Activated T-helper 17 cell treated with anti-CD3 and anti-CD28 coated beads, Interleukin-2, amount 50 U/mL, for 72 hours (primary cell): ENCODE data around the gene TTLL3. TPM values are rescaled to one million over a fixed set of nuclear protein-coding genes. Genes with fewer than 3 reads are reported as not detected.

Experiments
- ATAC-seq: fragments of 150-1000 bp; cut with Tn5 transposase; replicated peaks from 2 replicates; pipeline ENCODE4 v1.10.0; 2021; ENCODE audit warnings: mild to moderate bottlenecking, moderate library complexity
- H3K27ac Mint-ChIP-seq: one replicate; pipeline ENCODE4 v1.8.0; 2022; ENCODE audit warnings: mixed read lengths
- H3K27me3 Mint-ChIP-seq: one replicate; pipeline ENCODE4 v1.8.0; 2022; ENCODE audit warnings: mixed read lengths
- H3K36me3 Mint-ChIP-seq: one replicate; pipeline ENCODE4 v1.8.0; 2022; ENCODE audit warnings: low read depth, mild to moderate bottlenecking, mixed read lengths
- H3K4me1 Mint-ChIP-seq: one replicate; pipeline ENCODE4 v1.8.0; 2022; ENCODE audit warnings: mixed read lengths
- H3K4me3 Mint-ChIP-seq: one replicate; pipeline ENCODE4 v1.8.0; 2022; ENCODE audit warnings: mild to moderate bottlenecking, mixed read lengths
- H3K9me3 Mint-ChIP-seq: one replicate; pipeline ENCODE4 v1.8.0; 2022; ENCODE audit warnings: mixed read lengths
- total RNA-seq, 2 donors: library from RNA; stranded (reverse); gene quantifications; one replicate each; pipeline ENCODE4 v1.2.3, GENCODE V29; 2022

TTLL3 gene
- total RNA-seq, 2 donors from 2014 or later, result 55.9 to 123 TPM

GRCh38 chr3:9787714-9788113 is 22.3 kb upstream of the TTLL3 start:
- H3K27me3 Mint-ChIP-seq, result no peaks in the 10 kb centered on the region
- no peaks in the 10 kb centered on the region for H3K9me3 Mint-ChIP-seq
- H3K36me3 Mint-ChIP-seq, result peaks cover 97% of the 10 kb centered on the region
- peak; percentile 53 for ATAC-seq
- H3K27ac Mint-ChIP-seq, result peak overlapping the region; percentile 77
- peaks cover 32% of the 10 kb centered on the region for H3K4me1 Mint-ChIP-seq
- peak overlapping the region; percentile 62 for H3K4me3 Mint-ChIP-seq

- no peaks in the 10 kb centered on the region for H3K27me3 Mint-ChIP-seq
- H3K36me3 Mint-ChIP-seq, result peaks cover 97% of the 10 kb centered on the region
- no peak for ATAC-seq
- peaks cover 43% of the 10 kb centered on the region for H3K4me1 Mint-ChIP-seq
- no peaks in the 10 kb centered on the region for H3K9me3 Mint-ChIP-seq
- H3K4me3 Mint-ChIP-seq, result peak overlapping the region; percentile 94
- peak overlapping the region; percentile 70 for H3K27ac Mint-ChIP-seq
Measured at GRCh38 chr3:9791127-9791526, 18.9 kb upstream of the TTLL3 start.

GRCh38 chr3:9791790-9792404 is 18.2 kb upstream of the TTLL3 start:
- Mint-ChIP-seq H3K27me3 (no peaks in the 10 kb centered on the region), H3K4me1 (peaks cover 43% of the 10 kb centered on the region), H3K36me3 (peaks cover 97% of the 10 kb centered on the region), H3K27ac (peak overlapping the region; percentile 98), H3K4me3 (peak overlapping the region; percentile 94), H3K9me3 (no peaks in the 10 kb centered on the region)
- no peak for ATAC-seq

GRCh38 chr3:9792405-9793160 is 17.5 kb upstream of the TTLL3 start, which contains the start of the genes ARPC4 and TADA3:
ARPC4 (plus strand) TSS chr3:9793082; CDS start chr3:9793122, 40 bp downstream.
TADA3 (minus strand) TSS chr3:9792473; CDS start chr3:9791466, 1,007 bp downstream.
- Mint-ChIP-seq H3K27ac (peak within 1 kb of the TSS; percentile 98), H3K4me3 (peak within 1 kb of the TSS; percentile 94), H3K9me3 (no peaks in the 10 kb centered on the region), H3K36me3 (peaks cover 97% of the 10 kb centered on the region), H3K4me1 (peaks cover 40% of the 10 kb centered on the region), H3K27me3 (no peaks in the 10 kb centered on the region)
- peak; percentile 84 for ATAC-seq

- Mint-ChIP-seq H3K36me3 (peaks cover 98% of the 10 kb centered on the region), H3K27me3 (no peaks in the 10 kb centered on the region), H3K9me3 (no peaks in the 10 kb centered on the region), H3K27ac (peak overlapping the region; percentile 98), H3K4me1 (peaks cover 35% of the 10 kb centered on the region), H3K4me3 (peak overlapping the region; percentile 94)
- ATAC-seq, result peak; percentile 23
Measured at GRCh38 chr3:9793161-9793781, 16.8 kb upstream of the TTLL3 start.

GRCh38 chr3:9794400-9794799 is 15.7 kb upstream of the TTLL3 start:
- peaks cover 31% of the 10 kb centered on the region for H3K4me1 Mint-ChIP-seq
- H3K9me3 Mint-ChIP-seq, result no peaks in the 10 kb centered on the region
- ATAC-seq, result no peak
- peak overlapping the region; percentile 98 for H3K27ac Mint-ChIP-seq
- H3K27me3 Mint-ChIP-seq, result no peaks in the 10 kb centered on the region
- H3K4me3 Mint-ChIP-seq, result peak overlapping the region; percentile 94
- peaks cover 100% of the 10 kb centered on the region for H3K36me3 Mint-ChIP-seq

- Mint-ChIP-seq H3K4me1 (peaks cover 24% of the 10 kb centered on the region), H3K36me3 (peaks cover 100% of the 10 kb centered on the region), H3K4me3 (peak overlapping the region; percentile 94), H3K9me3 (no peaks in the 10 kb centered on the region), H3K27me3 (no peaks in the 10 kb centered on the region), H3K27ac (peak overlapping the region; percentile 98)
- no peak for ATAC-seq
Measured at GRCh38 chr3:9795207-9795606, 14.9 kb upstream of the TTLL3 start.

GRCh38 chr3:9797196-9797945 is 12.7 kb upstream of the TTLL3 start:
- no peaks in the 10 kb centered on the region for H3K9me3 Mint-ChIP-seq
- no peak for ATAC-seq
- H3K4me3 Mint-ChIP-seq, result no peak overlapping the region
- peaks cover 100% of the 10 kb centered on the region for H3K36me3 Mint-ChIP-seq
- H3K27me3 Mint-ChIP-seq, result no peaks in the 10 kb centered on the region
- H3K4me1 Mint-ChIP-seq, result peaks cover 11% of the 10 kb centered on the region
- peak overlapping the region; percentile 62 for H3K27ac Mint-ChIP-seq

- Mint-ChIP-seq H3K36me3 (peaks cover 100% of the 10 kb centered on the region), H3K27me3 (no peaks in the 10 kb centered on the region), H3K27ac (no peak overlapping the region), H3K4me3 (no peak overlapping the region), H3K9me3 (no peaks in the 10 kb centered on the region), H3K4me1 (peaks cover 8% of the 10 kb centered on the region)
- no peak for ATAC-seq
Measured at GRCh38 chr3:9800529-9800928, 9.5 kb upstream of the TTLL3 start.

- no peak overlapping the region for H3K4me3 Mint-ChIP-seq
- peaks cover 98% of the 10 kb centered on the region for H3K36me3 Mint-ChIP-seq
- peaks cover 16% of the 10 kb centered on the region for H3K4me1 Mint-ChIP-seq
- peak overlapping the region; percentile 74 for H3K27ac Mint-ChIP-seq
- no peaks in the 10 kb centered on the region for H3K27me3 Mint-ChIP-seq
- no peak for ATAC-seq
- H3K9me3 Mint-ChIP-seq, result no peaks in the 10 kb centered on the region
Measured at GRCh38 chr3:9803494-9803893, 6.6 kb upstream of the TTLL3 start.

- ATAC-seq, result no peak
- H3K4me3 Mint-ChIP-seq, result no peak overlapping the region
- peaks cover 94% of the 10 kb centered on the region for H3K36me3 Mint-ChIP-seq
- no peaks in the 10 kb centered on the region for H3K27me3 Mint-ChIP-seq
- no peak overlapping the region for H3K27ac Mint-ChIP-seq
- H3K4me1 Mint-ChIP-seq, result peaks cover 27% of the 10 kb centered on the region
- no peaks in the 10 kb centered on the region for H3K9me3 Mint-ChIP-seq
Measured at GRCh38 chr3:9804996-9805395, 5.1 kb upstream of the TTLL3 start.

- ATAC-seq, result no peak
- Mint-ChIP-seq H3K27ac (no peak overlapping the region), H3K9me3 (no peaks in the 10 kb centered on the region), H3K4me3 (no peak overlapping the region), H3K27me3 (no peaks in the 10 kb centered on the region), H3K4me1 (peaks cover 34% of the 10 kb centered on the region), H3K36me3 (peaks cover 90% of the 10 kb centered on the region)
Measured at GRCh38 chr3:9806137-9806536, 3.9 kb upstream of the TTLL3 start.

GRCh38 chr3:9806688-9807589 is 3.1 kb upstream of the TTLL3 start:
- Mint-ChIP-seq H3K27me3 (no peaks in the 10 kb centered on the region), H3K27ac (no peak overlapping the region), H3K36me3 (peaks cover 90% of the 10 kb centered on the region), H3K9me3 (no peaks in the 10 kb centered on the region), H3K4me1 (peaks cover 40% of the 10 kb centered on the region), H3K4me3 (no peak overlapping the region)
- ATAC-seq, result no peak
